Measurements from ENCODE around the gene AQP3.

GRCh38 chr9:33393581-33393980, 53.8 kb downstream of the AQP3 start:
- TF ChIP-seq CTCF (IDR thresholded peaks at IDR 0.05) (no peak), PBX3 (IDR thresholded peaks at IDR 0.05) (no peak), POLR2A (IDR thresholded peaks at IDR 0.05; ENCODE audit: low read length) (no peak), NR3C1 (IDR thresholded peaks at IDR 0.05) (no peak), TP53 (CRISPR knock-in tag; IDR thresholded peaks at IDR 0.05) (no peak)

Measured in A549 (cell line).